GM18499 (cell line): ENCODE measurements around the gene HDDC3.
"Not testable (repeated sequence)": the region's sequence is repeated elsewhere in the genome, so short reads cannot be mapped to it uniquely, and the experiment has no call there.

Experiments
- ATAC-seq: cut with Tn5 transposase; IDR thresholded peaks from one replicate; pipeline ENCODE4 v1.9.1; 2021; ENCODE audit warnings: moderate number of reproducible peaks; ENCODE audit not compliant: insufficient read depth, unreplicated experiment

Gene HDDC3

GRCh38 chr15:90911906-90912769 is 20.2 kb downstream of the HDDC3 start:
- ATAC-seq, result no peak

GRCh38 chr15:90911302-90911623 is 21.1 kb downstream of the HDDC3 start:
- no peak for ATAC-seq

GRCh38 chr15:90910441-90911301 is 21.7 kb downstream of the HDDC3 start:
- ATAC-seq, result no peak

GRCh38 chr15:90909976-90910375 is 22.4 kb downstream of the HDDC3 start:
- no peak for ATAC-seq

GRCh38 chr15:90909449-90909848 is 22.9 kb downstream of the HDDC3 start:
- ATAC-seq, result not testable (repeated sequence)

- ATAC-seq, result no peak
These were observed 24.4 kb downstream of the HDDC3 start for GRCh38 chr15:90907838-90908507.

- no peak for ATAC-seq
These were observed 25.2 kb downstream of the HDDC3 start for GRCh38 chr15:90907051-90907660.

- ATAC-seq, result no peak
These were observed 26.0 kb downstream of the HDDC3 start for GRCh38 chr15:90906181-90906849.

- ATAC-seq, result no peak
These were observed 26.8 kb downstream of the HDDC3 start for GRCh38 chr15:90905306-90906180.

GRCh38 chr15:90904746-90905145 is 27.6 kb downstream of the HDDC3 start:
- no peak for ATAC-seq

GRCh38 chr15:90903733-90904536 is 28.4 kb downstream of the HDDC3 start:
- no peak for ATAC-seq

- peak; percentile 28 for ATAC-seq
These were observed 29.3 kb downstream of the HDDC3 start, which contains the start of gene MAN2A2 for GRCh38 chr15:90902840-90903732. Gene MAN2A2, plus strand, starts transcription at chr15:90903302. Its CDS starts 906 bp downstream, at chr15:90904208.

- ATAC-seq, result peak; percentile 46
These were observed 30.1 kb downstream of the HDDC3 start for GRCh38 chr15:90902040-90902839.

- ATAC-seq, result no peak
These were observed 30.9 kb downstream of the HDDC3 start for GRCh38 chr15:90901175-90902039.

- ATAC-seq, result peak; percentile 51
These were observed 35.2 kb downstream of the HDDC3 start for GRCh38 chr15:90897131-90897655.
